BJ (cell line): ENCODE results near the gene RAD51B. TPM values are rescaled to one million over a fixed set of nuclear protein-coding genes. Genes with fewer than 3 reads are reported as not detected.

Experiments used
- CTCF ChIA-PET: fragments of 350-600 bp; formaldehyde crosslinking; extraction: SDS; loops from one replicate; lab custom pipeline; 2021; ENCODE audit warnings: antibody characterized with exemption, inconsistent platforms; lab: Yijun Ruan, JAX
- POLR2A ChIA-PET: fragments of 300-600 bp; sonication (Branson Sonifier 250); formaldehyde crosslinking; extraction: SDS; loops from one replicate; lab custom pipeline; 2021; ENCODE audit warnings: antibody characterized with exemption; lab: Charles Lee
- DNase-seq: peaks from one replicate; pipeline ENCODE4 v3.0.0-alpha.2; 2011; ENCODE audit warnings: low read depth
- H3K27me3 ChIP-seq: 2 replicates; pipeline ENCODE4 v1.6.0; 2011; ENCODE audit warnings: low read length; ENCODE audit not compliant: control insufficient read depth, insufficient read depth
- H3K36me3 ChIP-seq: 2 replicates; pipeline ENCODE4 v1.5.1; 2011; ENCODE audit warnings: low read length; ENCODE audit not compliant: control insufficient read depth, insufficient read depth
- H3K4me3 ChIP-seq: 2 replicates; pipeline ENCODE4 v1.5.1; 2011; ENCODE audit warnings: low read depth, mild to moderate bottlenecking, control low read depth, low read length
- CTCF ChIP-seq: IDR thresholded peaks from 2 replicates; pipeline ENCODE4 v1.5.1; 2011; ENCODE audit warnings: low read depth, mild to moderate bottlenecking, control low read depth, inconsistent platforms, low read length, moderate library complexity; ENCODE audit not compliant: insufficient read depth
- polyA plus RNA-seq: library from polyadenylated mRNA; depleted of rRNA; stranded (reverse); fragments of >200 nt; gene quantifications from 2 replicates; pipeline ENCODE4 v1.2.3, GENCODE V29; 2011

Gene RAD51B
- polyA plus RNA-seq, 1 experiment: 5.6 TPM

- TF ChIP-seq CTCF: no peak
- Histone ChIP-seq H3K36me3 (no peaks in the 10 kb centered on the region), H3K27me3 (no peaks in the 10 kb centered on the region), H3K4me3 (no peak overlapping the region)
- ChIA-PET CTCF (interaction anchor here (0.8 kb wide), 1 partner anchor 9 kb away, joined by 3 read pairs; no protein-coding TSS in a partner anchor), POLR2A (no interaction called here)
- DNase-seq: no peak
These were observed 759.0 kb downstream of the RAD51B start for GRCh38 chr14:68578597-68578996.

- no peak for TF ChIP-seq CTCF
- H3K36me3 ChIP-seq: no peaks in the 10 kb centered on the region
- no peak overlapping the region for H3K4me3 ChIP-seq
- no peak for DNase-seq
- H3K27me3 ChIP-seq: no peaks in the 10 kb centered on the region
- CTCF ChIA-PET: interaction anchor here (0.6 to 1.3 kb wide), 3 partner anchors 85 to 236 kb away, joined by 3 read pairs; no protein-coding TSS in a partner anchor
- POLR2A ChIA-PET: no interaction called here
These were observed 760.6 kb downstream of the RAD51B start for GRCh38 chr14:68580096-68580645.

GRCh38 chr14:68580671-68581070 is 761.1 kb downstream of the RAD51B start:
- ChIA-PET POLR2A (no interaction called here), CTCF (interaction anchor here (0.6 to 1.3 kb wide), 2 partner anchors 231 to 236 kb away, joined by 3 read pairs; no protein-coding TSS in a partner anchor)
- DNase-seq: no peak
- no peaks in the 10 kb centered on the region for H3K27me3 ChIP-seq
- H3K4me3 ChIP-seq: no peak overlapping the region
- no peaks in the 10 kb centered on the region for H3K36me3 ChIP-seq
- TF ChIP-seq CTCF: no peak

- POLR2A ChIA-PET: no interaction called here
These were observed 764.1 kb downstream of the RAD51B start for GRCh38 chr14:68583548-68584280.

More at GRCh38 chr14:68583548-68584280, 764.1 kb downstream of the RAD51B start:
- H3K4me3 ChIP-seq: no peak overlapping the region
- CTCF ChIA-PET: no interaction called here
- no peak for TF ChIP-seq CTCF
- H3K27me3 ChIP-seq: no peaks in the 10 kb centered on the region
- DNase-seq: no peak
- no peaks in the 10 kb centered on the region for H3K36me3 ChIP-seq
